OCI-LY3 (cell line): ENCODE results near the gene MPRIP.

Experiments used
- CTCF ChIP-seq: fragments of 200-600, 300-600 bp; sonication (generic); IDR thresholded peaks from 2 replicates; pipeline ENCODE4 v1.5.1; 2014; ENCODE audit warnings: antibody characterized with exemption, low read length, low read depth
- EZH2phosphoT487 ChIP-seq: fragments of 200-600 bp; shearing (Covaris generic); IDR thresholded peaks from 2 replicates; pipeline ENCODE4 v1.6.1; 2018; ENCODE audit warnings: antibody characterized with exemption, mixed run types, low read depth

- no peak for TF ChIP-seq CTCF
- TF ChIP-seq EZH2phosphoT487, result no peak
Measured at GRCh38 chr17:17071531-17072360, 29.5 kb downstream of the MPRIP start.
